SK-N-MC (cell line): ENCODE data around the gene GNG13.
"Not testable (repeated sequence)": the region's sequence is repeated elsewhere in the genome, so short reads cannot be mapped to it uniquely, and the experiment has no call there.

Experiments
- DNase-seq: peaks from one replicate; pipeline ENCODE4 v3.0.0-alpha.2; 2011; ENCODE audit warnings: low read depth, low spot score
- H3K27ac ChIP-seq: fragments of 200-600 bp; sonication (generic); 2 replicates; pipeline ENCODE4 v1.5.1; 2016; ENCODE audit warnings: mixed run types
- H3K36me3 ChIP-seq: fragments of 200-600 bp; sonication (generic); 2 replicates; pipeline ENCODE4 v1.6.1; 2017; ENCODE audit warnings: antibody characterized with exemption, low read length, mixed read lengths; ENCODE audit not compliant: insufficient read depth
- H3K4me3 ChIP-seq: fragments of 200-600 bp; sonication (generic); 2 replicates; pipeline ENCODE4 v1.5.1; 2016
- H3K9ac ChIP-seq: fragments of 200-600 bp; sonication (generic); 2 replicates; pipeline ENCODE4 v1.8.0; 2017; ENCODE audit warnings: mixed run types, mixed read lengths; ENCODE audit not compliant: insufficient read length
- H3K9me3 ChIP-seq: fragments of 200-600 bp; sonication (generic); 2 replicates; pipeline ENCODE4 v1.6.1; 2017; ENCODE audit warnings: low read depth, mild to moderate bottlenecking, antibody characterized with exemption, low read length, moderate library complexity, mixed read lengths
- EZH2 ChIP-seq: fragments of 200-600 bp; sonication (generic); IDR thresholded peaks from one replicate; pipeline ENCODE4 v1.6.1; 2017; ENCODE audit warnings: antibody characterized with exemption
- FOXP2 ChIP-seq: optimal IDR thresholded peaks from 2 replicates; pipeline ENCODE3; 2011; ENCODE audit warnings: mild to moderate bottlenecking, moderate library complexity; ENCODE audit not compliant: insufficient read depth; ENCODE audit errors: extremely low read length, control extremely low read depth
- POLR2AphosphoS5 ChIP-seq: IDR thresholded peaks from 2 replicates; pipeline ENCODE4 v1.6.1; 2012; ENCODE audit warnings: mild to moderate bottlenecking, low read depth, low read length, borderline replicate concordance

The GNG13 gene

GRCh38 chr16:781346-782010, 19.1 kb downstream of the GNG13 start:
- TF ChIP-seq FOXP2 = no peak
- TF ChIP-seq EZH2 = no peak
- TF ChIP-seq POLR2AphosphoS5 = no peak
- Histone ChIP-seq H3K36me3 (no peaks in the 10 kb centered on the region; the same call in 1 of the 2 replicates), H3K4me3 (no peak overlapping the region), H3K9ac (no peak overlapping the region), H3K27ac (no peak overlapping the region), H3K9me3 (no peaks in the 10 kb centered on the region)
- DNase-seq = no peak

- H3K4me3 ChIP-seq = no peak overlapping the region
- H3K36me3 ChIP-seq = no peaks in the 10 kb centered on the region
- no peak overlapping the region for H3K27ac ChIP-seq
- TF ChIP-seq EZH2 (no peak), FOXP2 (no peak), POLR2AphosphoS5 (no peak)
- no peaks in the 10 kb centered on the region for H3K9me3 ChIP-seq
- DNase-seq = no peak
- H3K9ac ChIP-seq = no peak overlapping the region
Observed at GRCh38 chr16:780296-780695, 20.2 kb downstream of the GNG13 start.

- TF ChIP-seq FOXP2 (no peak), POLR2AphosphoS5 (no peak), EZH2 (no peak)
- Histone ChIP-seq H3K27ac (no peak overlapping the region), H3K4me3 (no peak overlapping the region), H3K36me3 (no peaks in the 10 kb centered on the region), H3K9ac (no peak overlapping the region), H3K9me3 (no peaks in the 10 kb centered on the region)
- DNase-seq = no peak
Observed at GRCh38 chr16:779561-779960, 21.0 kb downstream of the GNG13 start.

GRCh38 chr16:778909-779527, 21.5 kb downstream of the GNG13 start:
- H3K27ac ChIP-seq = no peak overlapping the region
- no peaks in the 10 kb centered on the region for H3K36me3 ChIP-seq
- no peak overlapping the region for H3K9ac ChIP-seq
- no peak for TF ChIP-seq EZH2
- TF ChIP-seq FOXP2 = no peak
- TF ChIP-seq POLR2AphosphoS5 = no peak
- H3K4me3 ChIP-seq = no peak overlapping the region
- H3K9me3 ChIP-seq = no peaks in the 10 kb centered on the region
- no peak for DNase-seq

GRCh38 chr16:778447-778846, 22.1 kb downstream of the GNG13 start:
- Histone ChIP-seq H3K9ac (no peak overlapping the region), H3K36me3 (no peaks in the 10 kb centered on the region), H3K9me3 (no peaks in the 10 kb centered on the region), H3K4me3 (no peak overlapping the region), H3K27ac (no peak overlapping the region)
- no peak for TF ChIP-seq POLR2AphosphoS5
- no peak for TF ChIP-seq FOXP2
- TF ChIP-seq EZH2 = no peak
- DNase-seq = no peak

- DNase-seq = no peak
- Histone ChIP-seq H3K9ac (no peak overlapping the region), H3K9me3 (no peaks in the 10 kb centered on the region), H3K4me3 (no peak overlapping the region), H3K27ac (no peak overlapping the region), H3K36me3 (no peaks in the 10 kb centered on the region)
- TF ChIP-seq FOXP2 = no peak
- no peak for TF ChIP-seq EZH2
- no peak for TF ChIP-seq POLR2AphosphoS5
Observed at GRCh38 chr16:777826-778225, 22.7 kb downstream of the GNG13 start.

- Histone ChIP-seq H3K9ac (no peak overlapping the region), H3K9me3 (no peaks in the 10 kb centered on the region), H3K27ac (no peak overlapping the region), H3K4me3 (no peak overlapping the region), H3K36me3 (no peaks in the 10 kb centered on the region)
- TF ChIP-seq EZH2 (no peak), FOXP2 (no peak), POLR2AphosphoS5 (no peak)
- no peak for DNase-seq
Observed at GRCh38 chr16:776824-777223, 23.7 kb downstream of the GNG13 start.

- not testable (repeated sequence) for H3K9ac ChIP-seq, H3K9me3 ChIP-seq
Observed at GRCh38 chr16:776298-776697, 24.2 kb downstream of the GNG13 start.

GRCh38 chr16:775236-775796, 25.2 kb downstream of the GNG13 start:
- no peak overlapping the region for H3K9ac ChIP-seq
- no peak overlapping the region for H3K27ac ChIP-seq
- TF ChIP-seq EZH2 (no peak), POLR2AphosphoS5 (no peak), FOXP2 (no peak)
- no peak overlapping the region for H3K4me3 ChIP-seq
- no peaks in the 10 kb centered on the region for H3K36me3 ChIP-seq
- no peak for DNase-seq
- no peaks in the 10 kb centered on the region for H3K9me3 ChIP-seq

More at GRCh38 chr16:776298-776697, 24.2 kb downstream of the GNG13 start:
- H3K36me3 ChIP-seq, H3K27ac ChIP-seq, H3K4me3 ChIP-seq, DNase-seq: not testable (repeated sequence)
